MCF 10A (cell line): ENCODE results near the gene TRPC3. TPM values are rescaled to one million over a fixed set of nuclear protein-coding genes. Genes with fewer than 3 reads are reported as not detected.

ENCODE experiments used
- BruUV-seq: library from RNA; stranded (reverse); fragments of 400-500 nt; replicated peaks from 2 replicates; lab custom pipeline; 2021; lab: Mats Ljungman, UMichigan
- CTCF ChIA-PET: fragments of 300-600 bp; sonication (Branson Sonifier 250); formaldehyde crosslinking; extraction: SDS; loops from one replicate; lab custom pipeline; 2021; ENCODE audit warnings: antibody characterized with exemption, inconsistent platforms; lab: Yijun Ruan, JAX
- POLR2A ChIA-PET: fragments of 300-600, 350-650 bp; sonication (Branson Sonifier 250); formaldehyde crosslinking; extraction: SDS; loops from one replicate; lab custom pipeline; 2020; ENCODE audit warnings: antibody characterized with exemption, inconsistent platforms; lab: Yijun Ruan, JAX
- DNase-seq: peaks from one replicate; pipeline ENCODE4 v3.0.0-alpha.2; 2018; ENCODE audit not compliant: unreplicated experiment
- H3K27ac Mint-ChIP-seq: one replicate; pipeline ENCODE4 v1.8.0; 2022; ENCODE audit warnings: mild to moderate bottlenecking, low read depth, mixed read lengths; ENCODE audit not compliant: unreplicated experiment
- H3K27me3 Mint-ChIP-seq: one replicate; pipeline ENCODE4 v1.8.0; 2022; ENCODE audit warnings: mixed read lengths; ENCODE audit not compliant: insufficient read depth, unreplicated experiment
- H3K36me3 Mint-ChIP-seq: one replicate; pipeline ENCODE4 v1.8.0; 2022; ENCODE audit warnings: mild to moderate bottlenecking, moderate library complexity, mixed read lengths; ENCODE audit not compliant: insufficient read depth, unreplicated experiment
- H3K4me1 Mint-ChIP-seq: one replicate; pipeline ENCODE4 v1.8.0; 2022; ENCODE audit warnings: mixed read lengths; ENCODE audit not compliant: insufficient read depth, unreplicated experiment
- H3K4me3 Mint-ChIP-seq: one replicate; pipeline ENCODE4 v1.8.0; 2022; ENCODE audit warnings: mild to moderate bottlenecking, moderate library complexity, mixed read lengths; ENCODE audit not compliant: unreplicated experiment
- H3K9me3 Mint-ChIP-seq: one replicate; pipeline ENCODE4 v1.8.0; 2022; ENCODE audit warnings: mixed read lengths; ENCODE audit not compliant: unreplicated experiment
- CTCF ChIP-seq: fragments of 200-600 bp; IDR thresholded peaks from one replicate; pipeline ENCODE4 v1.8.0; 2022; ENCODE audit warnings: antibody characterized with exemption, mild to moderate bottlenecking; ENCODE audit not compliant: unreplicated experiment
- intact Hi-C: fragments of 100-400 bp; cut with micrococcal nuclease; formaldehyde crosslinking; loops from 2 replicates; pipeline ENCODE4 v1.14.1; 2022
- total RNA-seq: library from RNA; stranded (reverse); gene quantifications from 2 replicates; pipeline ENCODE4 v1.2.3, GENCODE V29; 2022

The TRPC3 gene
- total RNA-seq, 1 experiment from 2014 or later = not detected

- Mint-ChIP-seq H3K9me3 (no peaks in the 10 kb centered on the region), H3K27me3 (peaks cover 32% of the 10 kb centered on the region), H3K36me3 (no peaks in the 10 kb centered on the region), H3K27ac (no peak overlapping the region), H3K4me1 (no peaks in the 10 kb centered on the region), H3K4me3 (no peak overlapping the region)
- ChIA-PET POLR2A (no interaction called here), CTCF (interaction anchor here (1.4 kb wide), 1 partner anchor 724 kb away, joined by 3 read pairs; no protein-coding TSS in a partner anchor)
- intact Hi-C loops = no loop called here
- DNase-seq = no peak
- no TSS peak for BruUV-seq
- no peak for TF ChIP-seq CTCF
Measured at GRCh38 chr4:121879135-121879534, 72.7 kb downstream of the TRPC3 start.

- Mint-ChIP-seq H3K27ac (no peak overlapping the region), H3K27me3 (peaks cover 32% of the 10 kb centered on the region), H3K4me3 (no peak overlapping the region), H3K9me3 (no peaks in the 10 kb centered on the region), H3K36me3 (no peaks in the 10 kb centered on the region), H3K4me1 (no peaks in the 10 kb centered on the region)
- BruUV-seq = no TSS peak
- intact Hi-C loops = no loop called here
- no peak for DNase-seq
- CTCF ChIA-PET = interaction anchor here (0.5 to 1.3 kb wide), 4 partner anchors 24 to 1786 kb away, joined by 3 to 5 read pairs (median 3); no protein-coding TSS in a partner anchor
- no peak for TF ChIP-seq CTCF
- POLR2A ChIA-PET = no interaction called here
Measured at GRCh38 chr4:121877041-121877773, 74.7 kb downstream of the TRPC3 start.

GRCh38 chr4:121876070-121876469 lies 75.8 kb downstream of the TRPC3 start:
- intact Hi-C loops = no loop called here
- DNase-seq = no peak
- H3K27ac Mint-ChIP-seq = no peak overlapping the region
- H3K27me3 Mint-ChIP-seq = peaks cover 24% of the 10 kb centered on the region
- H3K4me1 Mint-ChIP-seq = no peaks in the 10 kb centered on the region
- no peak overlapping the region for H3K4me3 Mint-ChIP-seq
- BruUV-seq = no TSS peak
- no peak for TF ChIP-seq CTCF
- no peaks in the 10 kb centered on the region for H3K36me3 Mint-ChIP-seq
- ChIA-PET POLR2A (no interaction called here), CTCF (interaction anchor here (0.6 kb wide), 2 partner anchors 27 to 679 kb away, joined by 3 to 5 read pairs; no protein-coding TSS in a partner anchor)
- no peaks in the 10 kb centered on the region for H3K9me3 Mint-ChIP-seq

GRCh38 chr4:121875652-121876051 lies 76.2 kb downstream of the TRPC3 start:
- Mint-ChIP-seq H3K4me3 (no peak overlapping the region), H3K9me3 (no peaks in the 10 kb centered on the region), H3K27me3 (peaks cover 20% of the 10 kb centered on the region), H3K36me3 (no peaks in the 10 kb centered on the region), H3K27ac (no peak overlapping the region), H3K4me1 (no peaks in the 10 kb centered on the region)
- intact Hi-C loops = no loop called here
- no peak for DNase-seq
- BruUV-seq = no TSS peak
- CTCF ChIA-PET = interaction anchor here (0.6 kb wide), 3 partner anchors 13 to 680 kb away, joined by 3 to 5 read pairs (median 3); no protein-coding TSS in a partner anchor
- POLR2A ChIA-PET = no interaction called here
- no peak for TF ChIP-seq CTCF
